Fibroblast of lung (primary cell): Measurements from ENCODE around the gene SEPTIN5. TPM values are rescaled to one million over a fixed set of nuclear protein-coding genes. Genes with fewer than 3 reads are reported as not detected.

ENCODE experiments used
- DNase-seq, 2 donors: peaks; one replicate each; pipeline versions ENCODE4 v3.0.0 to v3.0.0-alpha.2; 2010; ENCODE audit warnings: low read depth in 2 of 2
- H2AFZ ChIP-seq: 2 replicates; pipeline ENCODE4 v1.5.1; 2012; ENCODE audit warnings: low read length, control low read depth, inconsistent platforms
- H3K27ac ChIP-seq: 2 replicates; pipeline ENCODE4 v1.5.1; 2011; ENCODE audit warnings: low read length, control low read depth; ENCODE audit not compliant: insufficient read depth
- H3K27me3 ChIP-seq: 2 replicates; pipeline ENCODE4 v1.5.1; 2011; ENCODE audit warnings: mild to moderate bottlenecking, low read length; ENCODE audit not compliant: control insufficient read depth, insufficient read depth
- H3K36me3 ChIP-seq: 2 replicates; pipeline ENCODE4 v1.5.1; 2011; ENCODE audit warnings: low read length; ENCODE audit not compliant: control insufficient read depth, insufficient read depth
- H3K4me1 ChIP-seq: 2 replicates; pipeline ENCODE4 v1.5.1; 2011; ENCODE audit warnings: low read length; ENCODE audit not compliant: control insufficient read depth, insufficient read depth; ENCODE audit errors: extremely low read depth
- H3K4me2 ChIP-seq: 2 replicates; pipeline ENCODE4 v1.5.1; 2011; ENCODE audit warnings: low read length, control low read depth; ENCODE audit not compliant: insufficient read depth; ENCODE audit errors: extremely low read depth
- H3K4me3 ChIP-seq, 4 experiments: fragments of 200-600 bp in 1 of 4; sonication (generic) in 1 of 4; replicated peaks in 1 of 4; 2 replicates each; pipeline ENCODE4 v1.5.1; 2011 to 2016; ENCODE audit warnings: low read length in 4 of 4, low read depth in 3 of 4, mild to moderate bottlenecking in 3 of 4, control low read depth in 2 of 4, inconsistent platforms in 1 of 4, mixed read lengths in 1 of 4; ENCODE audit not compliant: insufficient read depth in 1 of 4; ENCODE audit errors: control extremely low read depth in 1 of 4
- H3K79me2 ChIP-seq: 2 replicates; pipeline ENCODE4 v1.5.1; 2012; ENCODE audit warnings: mild to moderate bottlenecking, low read length, inconsistent platforms; ENCODE audit not compliant: control insufficient read depth, insufficient read depth
- H3K9ac ChIP-seq: 2 replicates; pipeline ENCODE4 v1.5.1; 2011; ENCODE audit warnings: mild to moderate bottlenecking, low read length, control low read depth; ENCODE audit not compliant: insufficient read depth
- H3K9me3 ChIP-seq: 2 replicates; pipeline ENCODE4 v1.5.1; 2012; ENCODE audit warnings: low read depth, low read length; ENCODE audit not compliant: control insufficient read depth, insufficient read depth
- H4K20me1 ChIP-seq: 2 replicates; pipeline ENCODE4 v1.5.1; 2011; ENCODE audit warnings: low read length; ENCODE audit not compliant: control insufficient read depth, insufficient read depth; ENCODE audit errors: extremely low read depth
- CTCF ChIP-seq, 2 donors: IDR thresholded peaks in 1 of 2; conservative IDR thresholded peaks in 1 of 2; 1 replicate in 1 of 2; 2 replicates in 1 of 2; pipeline ENCODE4 v1.5.1; 2011 to 2012; ENCODE audit warnings: low read length in 2 of 2, control low read depth in 1 of 2, inconsistent platforms in 1 of 2, low read depth in 1 of 2, mild to moderate bottlenecking in 1 of 2
- EZH2 ChIP-seq: IDR thresholded peaks from 2 replicates; pipeline ENCODE4 v1.5.1; 2012; ENCODE audit warnings: low read length, control low read depth, mild to moderate bottlenecking; ENCODE audit errors: missing control alignments
- polyA plus RNA-seq, 2 donors: library from polyadenylated mRNA; depleted of rRNA in 1 of 2; stranded (reverse) in 1 of 2; unstranded in 1 of 2; fragments of >200 nt; gene quantifications; 2 replicates each; pipeline ENCODE4 v1.2.1, GENCODE V29; 2011 to 2012; ENCODE audit warnings: missing spikeins in 1 of 2
- total RNA-seq: library from RNA; depleted of rRNA; stranded (reverse); fragments of >200 nt; gene quantifications from 2 replicates; pipeline ENCODE4 v1.2.1, GENCODE V29; 2014

The SEPTIN5 gene
- total and polyA plus RNA-seq, 2 donors (not counting 1 experiment from before 2014, with no cell fraction given) = 14.5 to 25.8 TPM

GRCh38 chr22:19761725-19762567 is 47.6 kb downstream of the SEPTIN5 start:
- Histone ChIP-seq H3K4me2 (no peak overlapping the region), H3K4me3 (no peak overlapping the region), H3K79me2 (no peaks in the 10 kb centered on the region), H3K9me3 (no peaks in the 10 kb centered on the region), H2AFZ (no peak overlapping the region), H4K20me1 (no peaks in the 10 kb centered on the region), H3K27me3 (peaks cover 77% of the 10 kb centered on the region), H3K27ac (no peak overlapping the region), H3K4me1 (no peaks in the 10 kb centered on the region), H3K9ac (no peak overlapping the region), H3K36me3 (no peaks in the 10 kb centered on the region)
- TF ChIP-seq EZH2 = no peak
- TF ChIP-seq CTCF (conservative IDR thresholded peaks at IDR 0.05 in 1 of 2, IDR thresholded peaks at IDR 0.05 in 1 of 2; ENCODE audit: low read depth in 1 of 2, low read length in 2 of 2) = no peak
- no peak for DNase-seq

DNA sequence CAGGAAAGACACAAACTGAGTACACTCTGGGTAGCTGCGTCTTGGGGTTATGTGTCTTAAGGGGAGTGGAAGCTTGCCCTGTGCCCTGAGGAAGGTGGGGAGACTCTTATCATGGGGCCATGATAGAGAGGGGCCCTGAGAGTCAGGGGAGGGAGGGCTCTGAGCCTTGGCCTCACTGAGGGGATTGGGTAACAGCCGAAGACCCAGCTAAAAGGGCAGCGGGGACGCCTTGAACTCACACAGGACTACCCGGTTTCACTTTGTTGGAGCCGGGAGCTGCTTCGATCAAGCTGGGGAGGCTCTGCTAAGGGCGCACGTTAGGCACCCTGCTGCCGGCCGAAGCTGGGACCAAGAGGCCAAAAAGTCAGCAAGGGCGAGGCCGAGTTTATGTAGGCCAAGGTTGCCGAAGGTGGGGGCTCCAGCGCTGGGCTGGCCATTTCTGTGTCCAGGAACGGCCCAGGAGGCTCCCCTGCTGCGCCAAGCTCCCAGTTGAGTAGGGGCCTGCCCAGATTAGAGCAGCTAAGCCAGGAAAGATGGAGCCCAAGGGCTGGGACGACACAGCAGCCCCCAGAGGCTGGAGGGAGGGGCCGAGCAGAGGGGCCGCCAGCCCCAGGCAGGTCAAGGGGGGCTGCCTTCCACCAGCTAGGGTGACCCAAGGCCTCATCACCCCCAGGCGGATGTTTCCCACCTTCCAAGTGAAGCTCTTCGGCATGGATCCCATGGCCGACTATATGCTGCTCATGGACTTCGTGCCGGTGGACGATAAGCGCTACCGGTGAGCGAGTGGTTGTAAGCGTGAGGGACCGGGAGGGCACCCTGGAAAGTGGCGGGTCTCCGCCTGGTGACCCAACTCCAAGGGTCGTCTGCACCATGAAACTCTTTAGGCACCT is 48.5 kb downstream of the SEPTIN5 start:
- no peak overlapping the region for H2AFZ ChIP-seq
- no peak overlapping the region for H3K27ac ChIP-seq
- H3K36me3 ChIP-seq = no peaks in the 10 kb centered on the region
- no peaks in the 10 kb centered on the region for H3K4me1 ChIP-seq
- no peaks in the 10 kb centered on the region for H4K20me1 ChIP-seq
- TF ChIP-seq EZH2 (no peak), CTCF (conservative IDR thresholded peaks at IDR 0.05 in 1 of 2, IDR thresholded peaks at IDR 0.05 in 1 of 2; ENCODE audit: low read depth in 1 of 2, low read length in 2 of 2) (no peak)
- no peak overlapping the region for H3K4me2 ChIP-seq
- H3K9me3 ChIP-seq = no peaks in the 10 kb centered on the region
- DNase-seq = no peak
- no peak overlapping the region for H3K9ac ChIP-seq
- no peak overlapping the region for H3K4me3 ChIP-seq
- peaks cover 79% of the 10 kb centered on the region for H3K27me3 ChIP-seq
- H3K79me2 ChIP-seq = no peaks in the 10 kb centered on the region
